SK-N-SH treated with all-trans-retinoic acid at 6 μM for 48 hours (cell line): Measurements from ENCODE around the gene SLCO1A2.

Source experiments
- ATAC-seq: fragments of 200-7000 bp; cut with Tn5 transposase; 3 replicates; pipeline ENCODE4 v1.9.1; 2020; ENCODE audit warnings: mild to moderate bottlenecking, moderate library complexity
- ARNTL ChIP-seq: fragments of 450-650 bp; formaldehyde crosslinking; IDR thresholded peaks from 2 replicates; pipeline ENCODE4 v1.5.0; 2020; ENCODE audit warnings: low read depth, mild to moderate bottlenecking, moderate library complexity, borderline replicate concordance
- BACH2 ChIP-seq: fragments of 250-450 bp; sonication (Bioruptor Pico); IDR thresholded peaks from 2 replicates; pipeline ENCODE4 v1.9.0; 2021; ENCODE audit warnings: mild to moderate bottlenecking, borderline replicate concordance
- CREB5 ChIP-seq: fragments of 250-450 bp; sonication (Bioruptor Pico); IDR thresholded peaks from 2 replicates; pipeline ENCODE4 v1.5.1; 2020; ENCODE audit warnings: low read depth, mild to moderate bottlenecking, moderate library complexity
- CSDC2 ChIP-seq: fragments of 250-450 bp; sonication (Bioruptor Pico); IDR thresholded peaks from 2 replicates; pipeline ENCODE4 v1.5.0; 2020; ENCODE audit warnings: mild to moderate bottlenecking, moderate library complexity
- CSRNP3 ChIP-seq: fragments of 250-450 bp; sonication (Bioruptor Pico); IDR thresholded peaks from 2 replicates; pipeline ENCODE4 v1.5.1; 2021; ENCODE audit warnings: mild to moderate bottlenecking, moderate library complexity
- ESRRG ChIP-seq: fragments of 250-450 bp; sonication (Bioruptor Pico); IDR thresholded peaks from 2 replicates; pipeline ENCODE4 v1.6.1; 2021; ENCODE audit warnings: mild to moderate bottlenecking
- GLIS3 ChIP-seq: fragments of 250-450 bp; sonication (Bioruptor Pico); IDR thresholded peaks from 2 replicates; pipeline ENCODE4 v1.5.0; 2020; ENCODE audit warnings: mild to moderate bottlenecking, moderate library complexity
- ISL1 ChIP-seq: fragments of 250-450 bp; sonication (Bioruptor Pico); IDR thresholded peaks from 2 replicates; pipeline ENCODE4 v2.1.2; 2022; ENCODE audit warnings: mild to moderate bottlenecking, moderate library complexity
- OSR1 ChIP-seq: fragments of 250-450 bp; sonication (Bioruptor Pico); IDR thresholded peaks from 2 replicates; pipeline ENCODE4 v1.8.0; 2022; ENCODE audit warnings: moderate library complexity, mild to moderate bottlenecking, inconsistent platforms
- PATZ1 ChIP-seq: fragments of 250-450 bp; sonication (Bioruptor Pico); IDR thresholded peaks from 2 replicates; pipeline ENCODE4 v1.8.0; 2020; ENCODE audit warnings: mild to moderate bottlenecking, moderate library complexity, borderline replicate concordance
- POU6F1 ChIP-seq: fragments of 250-450 bp; sonication (Bioruptor Pico); IDR thresholded peaks from 2 replicates; pipeline ENCODE4 v1.8.0; 2021; ENCODE audit warnings: low read depth, mild to moderate bottlenecking, moderate library complexity, borderline replicate concordance
- PPARA ChIP-seq: fragments of 250-450 bp; sonication (Bioruptor Pico); IDR thresholded peaks from 2 replicates; pipeline ENCODE4 v1.5.0; 2020; ENCODE audit warnings: mild to moderate bottlenecking, borderline replicate concordance
- RARB ChIP-seq: fragments of 250-450 bp; sonication (Bioruptor Pico); IDR thresholded peaks from 2 replicates; pipeline ENCODE4 v1.8.0; 2021; ENCODE audit warnings: mild to moderate bottlenecking, moderate library complexity
- SNAI2 ChIP-seq: fragments of 250-450 bp; sonication (Bioruptor Pico); IDR thresholded peaks from 2 replicates; pipeline ENCODE4 v1.5.0; 2020; ENCODE audit warnings: mild to moderate bottlenecking, moderate library complexity
- TCF4 ChIP-seq: fragments of 250-450 bp; sonication (Bioruptor Pico); IDR thresholded peaks from 2 replicates; pipeline ENCODE4 v1.8.0; 2021; ENCODE audit warnings: mild to moderate bottlenecking, moderate library complexity, borderline replicate concordance
- TOX ChIP-seq: fragments of 250-450 bp; sonication (Bioruptor Pico); IDR thresholded peaks from 2 replicates; pipeline ENCODE4 v1.8.0; 2021; ENCODE audit warnings: mild to moderate bottlenecking, moderate library complexity, borderline replicate concordance
- TSHZ2 ChIP-seq: fragments of 250-450 bp; sonication (Bioruptor Pico); IDR thresholded peaks from 2 replicates; pipeline ENCODE4 v1.5.0; 2020; ENCODE audit warnings: mild to moderate bottlenecking, moderate library complexity
- ZC3H10 ChIP-seq: fragments of 250-450 bp; sonication (Bioruptor Pico); IDR thresholded peaks from 2 replicates; pipeline ENCODE4 v1.5.1; 2021; ENCODE audit warnings: mild to moderate bottlenecking, moderate library complexity
- ZFP3 ChIP-seq: fragments of 250-450 bp; sonication (Bioruptor Pico); IDR thresholded peaks from 2 replicates; pipeline ENCODE4 v1.5.0; 2020; ENCODE audit warnings: mild to moderate bottlenecking, moderate library complexity
- ZFP30 ChIP-seq: fragments of 450-650 bp; formaldehyde crosslinking; IDR thresholded peaks from 2 replicates; pipeline ENCODE4 v1.5.0; 2022; ENCODE audit warnings: mild to moderate bottlenecking, moderate library complexity
- ZNF70 ChIP-seq: fragments of 450-650 bp; formaldehyde crosslinking; IDR thresholded peaks from 2 replicates; pipeline ENCODE4 v1.5.0; 2020; ENCODE audit warnings: mild to moderate bottlenecking, moderate library complexity
- ZNF8 ChIP-seq: fragments of 450-650 bp; formaldehyde crosslinking; IDR thresholded peaks from 2 replicates; pipeline ENCODE4 v1.5.0; 2020; ENCODE audit warnings: mild to moderate bottlenecking, moderate library complexity

SLCO1A2 gene

GRCh38 chr12:21221778-21222177 is 112.9 kb downstream of the SLCO1A2 start:
- no peak for ATAC-seq
- TF ChIP-seq PPARA, result no peak
- no peak for TF ChIP-seq RARB (CRISPR knock-in tag)
- TF ChIP-seq ZFP3 (CRISPR knock-in tag), result no peak
- TF ChIP-seq SNAI2 (CRISPR knock-in tag), result no peak
- no peak for TF ChIP-seq POU6F1
- TF ChIP-seq GLIS3, result no peak
- no peak for TF ChIP-seq PATZ1
- no peak for TF ChIP-seq ZNF70 (CRISPR knock-in tag)
- no peak for TF ChIP-seq CSDC2 (CRISPR knock-in tag)

- no peak for ATAC-seq
- TF ChIP-seq ISL1 (CRISPR knock-in tag) (no peak), TOX (CRISPR knock-in tag) (no peak), CSDC2 (CRISPR knock-in tag) (no peak), ZNF70 (CRISPR knock-in tag) (no peak), ZFP3 (CRISPR knock-in tag) (no peak), SNAI2 (CRISPR knock-in tag) (no peak), ZNF8 (no peak), CSRNP3 (CRISPR knock-in tag) (no peak), TSHZ2 (CRISPR knock-in tag) (no peak), GLIS3 (no peak), OSR1 (CRISPR knock-in tag) (no peak)
- TF ChIP-seq, all 23 proteins: peak for 0
These were observed 113.6 kb downstream of the SLCO1A2 start for GRCh38 chr12:21221072-21221471.

- ATAC-seq, result no peak
- TF ChIP-seq ZFP3 (CRISPR knock-in tag) (no peak), TOX (CRISPR knock-in tag) (no peak), ZC3H10 (CRISPR knock-in tag) (no peak), ZNF8 (no peak), BACH2 (CRISPR knock-in tag) (no peak), ZNF70 (CRISPR knock-in tag) (no peak), CREB5 (CRISPR knock-in tag) (no peak), GLIS3 (no peak), ESRRG (CRISPR knock-in tag) (no peak), SNAI2 (CRISPR knock-in tag) (no peak), OSR1 (CRISPR knock-in tag) (no peak), ZFP30 (no peak), TCF4 (CRISPR knock-in tag) (no peak), ISL1 (CRISPR knock-in tag) (no peak), POU6F1 (no peak), RARB (CRISPR knock-in tag) (no peak), PATZ1 (no peak), ARNTL (CRISPR knock-in tag) (no peak), TSHZ2 (CRISPR knock-in tag) (no peak)
These were observed 114.5 kb downstream of the SLCO1A2 start for GRCh38 chr12:21220266-21220665.
